H54 (cell line): Measurements from ENCODE around the gene PRKG1.

ENCODE experiments used
- DNase-seq: peaks from one replicate; pipeline ENCODE4 v3.0.0; 2011; ENCODE audit warnings: low spot score, mixed read lengths; ENCODE audit not compliant: insufficient read length
- FAIRE-seq: peaks from 3 replicates; lab custom pipeline; 2011; peaks lifted over from hg19 to GRCh38; lab: Jason Lieb, UNC
- POLR2A ChIP-seq: IDR thresholded peaks from 2 replicates; pipeline ENCODE4 v1.6.1; 2011; ENCODE audit warnings: low read depth, mild to moderate bottlenecking, low read length

PRKG1 gene

GRCh38 chr10:52308251-52309031, 1234.2 kb downstream of the PRKG1 start:
- FAIRE-seq (peak; percentile 36), DNase-seq (no peak)

GRCh38 chr10:52312942-52313255, 1238.6 kb downstream of the PRKG1 start:
- TF ChIP-seq POLR2A, result no peak
- DNase-seq (no peak), FAIRE-seq (no peak)

More at GRCh38 chr10:52308251-52309031, 1234.2 kb downstream of the PRKG1 start:
- peak; percentile 36; the same call in 1 of the 2 replicates for TF ChIP-seq POLR2A

- DNase-seq (no peak), FAIRE-seq (no peak)
- TF ChIP-seq POLR2A, result peak; percentile 40; the same call in 1 of the 2 replicates
Measured at GRCh38 chr10:52313256-52313932, 1239.1 kb downstream of the PRKG1 start.

DNA sequence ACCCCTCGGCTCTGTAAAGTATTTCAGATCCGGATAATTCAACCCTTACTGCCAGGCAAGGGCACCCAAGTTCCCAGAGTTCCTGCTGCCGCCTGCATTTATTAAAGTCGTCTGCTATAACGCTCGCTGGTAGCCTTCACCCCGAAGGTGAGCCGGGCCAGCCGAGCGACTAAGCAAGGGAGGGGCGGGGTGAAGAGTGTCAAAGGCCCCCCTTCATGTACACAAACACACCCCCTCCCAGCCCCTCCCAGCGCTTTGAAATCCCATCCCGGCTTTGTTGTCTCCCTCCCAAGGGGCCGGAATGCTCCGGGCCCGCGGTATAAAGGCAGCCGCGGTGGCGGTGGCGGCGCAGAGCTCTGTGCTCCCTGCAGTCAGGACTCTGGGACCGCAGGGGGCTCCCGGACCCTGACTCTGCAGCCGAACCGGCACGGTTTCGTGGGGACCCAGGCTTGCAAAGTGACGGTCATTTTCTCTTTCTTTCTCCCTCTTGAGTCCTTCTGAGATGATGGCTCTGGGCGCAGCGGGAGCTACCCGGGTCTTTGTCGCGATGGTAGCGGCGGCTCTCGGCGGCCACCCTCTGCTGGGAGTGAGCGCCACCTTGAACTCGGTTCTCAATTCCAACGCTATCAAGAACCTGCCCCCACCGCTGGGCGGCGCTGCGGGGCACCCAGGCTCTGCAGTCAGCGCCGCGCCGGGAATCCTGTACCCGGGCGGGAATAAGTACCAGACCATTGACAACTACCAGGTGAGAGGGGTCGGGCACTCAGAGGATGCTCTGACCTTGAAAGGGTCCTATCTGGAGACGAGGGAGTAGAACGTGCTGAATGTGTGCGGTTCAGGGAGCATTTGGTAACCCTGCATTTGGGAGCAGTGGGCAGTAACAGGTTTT, 1239.9 kb downstream of the PRKG1 start, which contains the start of gene DKK1:
DKK1 (plus strand) TSS at position 349 of the 889 bp plus-strand sequence; CDS start at position 503, 154 bp downstream.
- DNase-seq (peak; percentile 68), FAIRE-seq (peak; percentile 27)
- TF ChIP-seq POLR2A, result peak; percentile 99

DNA sequence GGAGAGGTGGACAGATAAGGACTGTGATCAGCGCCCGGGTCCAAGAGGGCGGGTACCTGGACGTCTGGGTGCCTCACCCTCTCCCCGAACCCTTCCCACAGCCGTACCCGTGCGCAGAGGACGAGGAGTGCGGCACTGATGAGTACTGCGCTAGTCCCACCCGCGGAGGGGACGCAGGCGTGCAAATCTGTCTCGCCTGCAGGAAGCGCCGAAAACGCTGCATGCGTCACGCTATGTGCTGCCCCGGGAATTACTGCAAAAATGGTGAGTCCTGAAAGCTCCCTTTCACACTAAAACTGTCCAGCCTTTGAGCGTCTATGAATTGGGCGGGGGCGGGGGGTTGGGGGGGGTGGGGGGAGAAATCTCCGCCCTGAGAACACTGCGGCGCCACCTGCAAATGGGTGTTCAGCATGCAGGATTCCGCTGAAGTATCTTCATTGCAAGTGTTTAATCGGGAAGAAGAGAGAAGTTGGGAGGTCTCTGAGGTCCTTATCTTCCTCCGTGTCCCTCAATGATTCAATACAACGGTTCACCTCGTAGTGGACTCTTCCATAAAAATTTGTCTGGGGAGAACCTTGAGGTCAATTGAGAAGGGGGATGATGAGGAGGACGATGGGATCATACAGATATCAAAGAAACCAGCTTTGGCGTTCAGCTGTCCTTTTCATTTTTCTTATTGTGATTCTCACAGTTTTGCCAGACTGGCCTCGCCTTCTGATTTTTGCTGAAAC, 1240.7 kb downstream of the PRKG1 start:
- FAIRE-seq (no peak), DNase-seq (no peak)
- TF ChIP-seq POLR2A, result peak; percentile 89

- no peak for DNase-seq
- TF ChIP-seq POLR2A, result no peak
- FAIRE-seq, result peak; percentile 45
Measured at GRCh38 chr10:52316001-52316400, 1241.7 kb downstream of the PRKG1 start.

DNA sequence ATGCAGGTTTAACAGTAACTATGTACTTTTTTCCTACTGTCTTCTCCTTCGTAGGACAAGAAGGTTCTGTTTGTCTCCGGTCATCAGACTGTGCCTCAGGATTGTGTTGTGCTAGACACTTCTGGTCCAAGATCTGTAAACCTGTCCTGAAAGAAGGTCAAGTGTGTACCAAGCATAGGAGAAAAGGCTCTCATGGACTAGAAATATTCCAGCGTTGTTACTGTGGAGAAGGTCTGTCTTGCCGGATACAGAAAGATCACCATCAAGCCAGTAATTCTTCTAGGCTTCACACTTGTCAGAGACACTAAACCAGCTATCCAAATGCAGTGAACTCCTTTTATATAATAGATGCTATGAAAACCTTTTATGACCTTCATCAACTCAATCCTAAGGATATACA, 1242.2 kb downstream of the PRKG1 start:
- peak; percentile 36; the same call in 1 of the 2 replicates for TF ChIP-seq POLR2A
- DNase-seq (no peak), FAIRE-seq (peak; percentile 6)

- peak; percentile 80 for TF ChIP-seq POLR2A
- peak; percentile 72 for FAIRE-seq
Measured at GRCh38 chr10:52318136-52318701, 1243.9 kb downstream of the PRKG1 start.

DNA sequence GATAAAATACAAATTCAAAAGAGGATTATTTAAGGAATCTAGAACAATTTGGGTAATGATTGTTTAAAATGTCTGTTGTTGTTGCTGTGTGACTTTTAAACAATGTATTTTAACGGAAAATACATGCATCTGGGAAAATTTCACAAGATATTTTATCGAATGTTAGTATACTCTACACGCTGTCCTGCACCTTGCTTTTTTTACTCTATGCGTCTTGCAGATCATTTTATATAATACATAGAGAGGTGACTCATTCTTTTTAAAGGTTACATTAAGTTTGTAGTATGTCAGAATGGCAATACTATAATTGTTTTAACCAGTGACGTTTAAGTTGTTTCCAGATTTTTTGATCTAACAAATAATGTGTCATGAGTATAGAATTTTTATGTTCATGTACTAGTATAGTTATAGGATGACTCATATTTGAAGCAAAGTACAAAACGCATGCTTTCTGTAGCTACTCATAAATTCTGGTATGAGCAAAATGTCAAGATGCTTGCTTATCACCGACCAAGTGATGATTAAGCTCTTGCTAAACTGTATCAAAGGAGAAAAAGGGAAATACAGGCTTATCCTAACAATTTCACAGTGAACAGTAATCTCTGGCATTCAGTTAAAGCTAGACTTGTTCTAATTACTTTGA, 1244.7 kb downstream of the PRKG1 start:
- TF ChIP-seq POLR2A, result no peak
- FAIRE-seq (peak; percentile 78), DNase-seq (no peak)

More at GRCh38 chr10:52318136-52318701, 1243.9 kb downstream of the PRKG1 start:
- DNase-seq, result no peak

DNA sequence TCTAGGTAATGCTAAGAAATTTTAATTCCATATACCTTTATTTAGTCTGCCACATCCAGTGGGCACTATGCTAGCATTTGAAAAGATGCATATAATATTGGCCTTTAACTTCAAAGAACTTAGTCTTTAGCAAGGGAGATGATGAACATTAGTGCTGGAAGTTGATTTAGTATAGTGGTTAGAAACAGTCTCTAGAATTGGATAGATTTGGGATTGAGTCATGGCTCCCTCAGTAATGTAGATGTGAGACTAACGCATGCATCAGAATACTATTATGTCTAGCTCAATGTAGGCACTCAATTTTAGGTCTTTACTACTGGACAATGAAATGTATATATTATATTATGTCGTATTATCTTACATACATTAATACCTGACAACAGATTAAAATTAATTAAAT, 1245.6 kb downstream of the PRKG1 start:
- peak; percentile 57 for FAIRE-seq
- DNase-seq, result no peak
- no peak for TF ChIP-seq POLR2A

DNA sequence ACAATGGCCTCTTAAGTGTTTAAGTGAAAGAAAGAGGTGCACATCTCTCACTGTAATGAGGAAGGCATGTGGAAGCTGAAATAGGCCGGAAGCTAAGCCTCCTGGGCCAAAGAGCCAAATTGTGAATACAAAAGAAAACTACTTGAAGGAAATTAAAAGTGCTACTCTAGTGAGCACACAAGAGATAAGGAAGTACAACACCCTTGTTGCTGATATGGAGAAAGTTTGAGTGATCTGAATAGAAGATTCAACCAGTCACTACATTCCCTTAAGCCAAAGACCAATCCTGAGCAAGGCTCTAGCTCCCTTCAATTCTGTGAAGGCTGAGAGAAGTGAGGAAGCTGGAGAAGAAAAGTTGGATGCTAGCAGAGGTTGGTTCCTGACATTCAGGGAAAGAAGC, 1248.0 kb downstream of the PRKG1 start:
- TF ChIP-seq POLR2A, result no peak
- FAIRE-seq, result peak; percentile 60
- no peak for DNase-seq

GRCh38 chr10:52322936-52323335, 1248.6 kb downstream of the PRKG1 start:
- no peak for TF ChIP-seq POLR2A
- FAIRE-seq, result no peak

More at GRCh38 chr10:52322936-52323335, 1248.6 kb downstream of the PRKG1 start:
- no peak for DNase-seq
